Occipital lobe (tissue), 2 donors: ENCODE results near the gene TERT. TPM values are rescaled to one million over a fixed set of nuclear protein-coding genes. Genes with fewer than 3 reads are reported as not detected.

ENCODE experiments used
- DNase-seq: peaks from one replicate; lab custom pipeline; 2025; lab: John Stamatoyannopoulos, UW
- total RNA-seq: library from RNA; depleted of rRNA; stranded (reverse); fragments of >200 nt; gene quantifications from one replicate; pipeline ENCODE4 v1.2.3, GENCODE V29; 2014

TERT gene
- total RNA-seq, 1 donor from 2014 or later = not detected

DNA sequence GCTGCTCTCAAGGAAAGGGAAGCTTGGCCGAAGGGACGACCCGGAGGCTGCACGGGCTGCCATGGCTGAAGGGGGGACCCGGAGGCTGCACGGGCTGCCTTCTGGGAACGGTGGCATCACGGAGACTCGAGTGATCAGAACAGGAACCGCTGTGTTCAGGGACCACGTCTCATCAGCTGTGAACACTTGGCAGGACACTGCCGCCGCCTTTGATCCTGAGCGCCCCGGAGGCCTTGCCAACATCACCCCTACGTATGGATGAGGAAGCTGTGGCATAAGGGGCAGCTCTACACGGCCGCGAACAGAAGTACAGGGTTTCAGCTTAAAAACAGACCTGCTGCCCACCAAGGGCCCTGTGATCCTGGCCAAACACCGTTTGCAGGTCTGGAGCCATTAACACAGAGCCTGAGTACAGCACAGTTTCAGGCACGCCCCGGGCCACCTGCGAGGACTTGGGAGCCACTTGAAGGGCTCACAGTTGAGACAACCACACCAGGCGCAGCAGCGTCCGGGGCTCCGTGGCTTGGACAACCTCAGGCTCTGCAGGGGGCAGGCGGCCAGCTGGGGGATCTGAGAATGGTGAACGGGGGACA is 23.9 kb upstream of the TERT start:
- DNase-seq = no peak

DNA sequence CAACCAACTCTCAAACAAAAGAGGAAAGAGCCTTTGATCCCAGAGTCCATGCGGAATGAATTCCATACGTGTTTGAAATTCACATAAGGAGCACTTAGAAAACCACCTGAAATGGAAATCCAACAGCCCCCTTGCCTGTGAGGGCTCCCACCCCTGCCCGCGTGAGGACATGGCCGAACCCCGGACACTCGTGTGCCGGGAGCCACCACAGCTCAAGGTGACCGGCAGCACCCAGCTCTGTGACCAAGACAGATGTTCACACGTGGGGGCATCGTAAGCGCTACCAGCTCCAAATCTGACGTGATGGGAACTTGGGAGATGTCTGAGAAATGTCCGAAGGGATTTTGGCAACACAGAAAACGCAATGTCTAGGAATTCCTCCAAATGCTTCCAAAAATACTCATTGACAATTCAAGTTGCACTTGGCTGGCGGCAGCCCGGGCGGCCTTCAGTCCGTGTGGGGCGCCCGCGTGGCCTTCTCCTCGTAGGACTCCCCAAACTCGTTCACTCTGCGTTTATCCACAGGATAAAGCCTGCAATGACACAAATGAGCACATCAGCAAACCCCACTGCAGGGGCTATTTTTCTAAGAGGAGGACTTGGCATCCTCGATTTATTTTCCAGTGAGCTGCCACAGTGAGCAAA is 23.2 kb upstream of the TERT start:
- DNase-seq = no peak

DNA sequence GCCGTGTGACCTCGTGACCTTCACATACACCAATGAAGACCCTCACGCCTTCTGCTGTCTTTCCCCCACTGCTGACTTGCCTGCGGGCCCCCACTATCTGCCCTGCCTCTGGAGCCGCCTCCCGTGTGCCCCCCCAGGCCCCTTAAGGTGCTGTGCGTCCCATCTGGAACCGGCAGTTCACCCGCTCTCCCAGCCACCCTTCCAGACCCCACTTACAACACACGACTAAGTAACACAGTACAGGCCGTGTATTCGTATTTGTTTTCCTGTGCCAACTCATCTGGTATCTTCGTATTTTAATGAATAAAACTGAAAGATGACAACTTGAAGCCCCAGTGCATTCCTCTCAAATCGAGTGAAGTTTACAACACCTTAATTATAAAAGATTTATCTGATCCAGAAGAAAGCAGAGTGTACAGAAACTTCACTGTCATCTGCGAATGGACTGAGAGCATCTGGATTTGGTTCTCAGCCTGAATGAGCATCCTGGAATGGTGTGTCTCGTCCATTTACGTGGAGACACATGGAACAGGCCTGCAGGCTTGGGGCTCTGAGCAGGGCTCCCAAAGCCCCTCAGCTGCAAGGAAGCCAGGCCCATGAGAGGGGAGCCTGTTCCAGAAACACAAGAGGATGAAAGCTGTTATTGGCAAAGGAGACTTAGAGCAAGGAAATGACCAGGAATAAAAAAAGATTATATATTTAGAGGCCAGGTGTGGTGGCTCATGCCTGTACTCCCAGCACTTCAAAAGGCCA is 21.9 kb upstream of the TERT start:
- DNase-seq = no peak

DNA sequence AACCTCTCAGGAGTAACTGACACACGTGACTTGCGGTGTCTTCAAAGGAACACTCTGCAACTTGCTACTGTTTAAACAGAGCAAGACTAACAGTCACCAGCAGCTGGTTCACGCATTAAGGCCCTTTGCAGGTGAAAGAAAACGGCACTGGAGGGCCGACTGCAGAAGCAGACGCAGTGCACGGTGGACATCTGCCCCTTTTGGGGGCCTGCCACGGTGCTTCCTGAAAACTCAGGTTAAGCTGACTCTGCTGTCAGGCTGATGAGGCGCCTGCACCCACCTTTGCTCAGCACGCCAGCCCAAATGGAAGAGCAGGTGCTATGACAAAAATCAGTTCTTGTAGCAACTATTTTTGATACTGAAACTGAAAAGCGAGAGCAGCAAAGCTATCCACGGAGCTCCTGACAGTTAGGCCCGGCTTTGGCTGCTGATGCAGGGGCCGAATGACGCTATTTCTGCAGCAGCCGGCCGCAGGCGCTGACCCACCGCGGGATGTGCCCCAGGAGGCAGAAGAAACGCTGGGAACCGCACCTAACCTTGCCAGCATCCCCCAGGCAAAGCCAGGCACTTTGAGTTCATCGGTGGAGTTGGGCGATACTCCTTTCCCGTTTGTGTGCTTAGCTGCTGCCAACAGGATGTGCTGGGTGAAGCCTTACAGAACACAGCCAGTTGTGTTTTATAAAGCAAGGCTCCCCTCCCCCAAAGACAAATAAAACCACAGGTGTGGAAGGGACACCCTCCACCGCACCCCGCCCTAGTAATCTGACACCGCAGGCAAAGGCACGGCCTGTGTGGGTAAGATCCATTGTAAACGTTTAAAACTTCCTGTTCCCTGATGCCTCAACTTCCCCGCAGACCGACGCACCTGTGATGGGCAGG is 21.1 kb upstream of the TERT start:
- DNase-seq = no peak

DNA sequence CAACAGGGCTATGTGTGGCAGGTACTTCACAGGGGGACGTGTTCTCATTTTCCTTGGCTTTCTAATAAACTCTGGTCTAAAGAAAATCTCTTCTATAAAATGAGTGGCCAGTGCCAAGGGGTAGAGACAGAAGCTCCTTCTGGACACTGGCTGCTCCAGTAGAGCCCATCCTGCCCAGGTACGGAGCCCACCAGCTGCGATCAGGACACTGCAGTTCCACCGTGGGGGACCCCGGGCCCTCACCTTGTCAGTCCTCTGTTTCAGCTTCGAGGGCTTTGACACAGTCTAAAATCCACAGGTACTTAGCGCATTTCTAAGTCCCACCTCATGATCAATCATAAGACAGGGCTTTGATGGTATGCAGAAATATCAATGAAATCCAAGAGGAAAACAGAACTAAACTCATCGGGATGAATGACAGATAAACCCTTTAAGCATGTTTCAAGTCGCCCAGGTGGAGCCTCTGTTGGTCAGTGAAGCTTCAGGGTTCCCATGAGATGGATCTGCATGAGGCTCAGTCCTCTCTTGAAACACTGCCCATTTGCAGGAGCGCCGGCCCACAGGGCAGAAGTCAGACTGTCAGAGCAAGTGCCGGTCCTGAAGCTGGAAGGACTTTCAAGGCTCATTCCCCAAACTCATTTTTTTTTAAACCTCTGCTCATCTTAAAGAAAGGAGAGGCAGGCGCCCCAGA is 20.3 kb upstream of the TERT start:
- no peak for DNase-seq

DNA sequence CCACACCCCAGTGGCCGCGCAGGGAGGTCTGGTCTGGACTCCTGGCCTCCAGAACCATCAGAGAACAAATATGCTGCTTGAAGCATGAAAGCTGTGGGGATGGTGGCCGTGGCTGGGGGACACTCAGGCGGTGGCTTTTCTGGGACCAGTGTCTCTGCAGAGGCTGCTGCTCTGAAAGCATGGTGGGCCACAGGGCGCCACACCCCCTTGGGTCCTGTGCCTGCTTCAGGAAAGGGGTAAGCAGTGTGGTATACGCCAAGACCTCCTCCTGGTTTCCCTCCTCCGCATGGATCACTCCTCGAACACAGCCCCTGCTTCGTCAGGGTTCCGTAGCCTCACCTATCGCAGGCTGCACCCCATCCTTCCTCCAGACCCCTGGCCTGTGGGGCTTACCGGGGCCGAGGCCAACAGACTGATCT is 19.7 kb upstream of the TERT start:
- DNase-seq = no peak

DNA sequence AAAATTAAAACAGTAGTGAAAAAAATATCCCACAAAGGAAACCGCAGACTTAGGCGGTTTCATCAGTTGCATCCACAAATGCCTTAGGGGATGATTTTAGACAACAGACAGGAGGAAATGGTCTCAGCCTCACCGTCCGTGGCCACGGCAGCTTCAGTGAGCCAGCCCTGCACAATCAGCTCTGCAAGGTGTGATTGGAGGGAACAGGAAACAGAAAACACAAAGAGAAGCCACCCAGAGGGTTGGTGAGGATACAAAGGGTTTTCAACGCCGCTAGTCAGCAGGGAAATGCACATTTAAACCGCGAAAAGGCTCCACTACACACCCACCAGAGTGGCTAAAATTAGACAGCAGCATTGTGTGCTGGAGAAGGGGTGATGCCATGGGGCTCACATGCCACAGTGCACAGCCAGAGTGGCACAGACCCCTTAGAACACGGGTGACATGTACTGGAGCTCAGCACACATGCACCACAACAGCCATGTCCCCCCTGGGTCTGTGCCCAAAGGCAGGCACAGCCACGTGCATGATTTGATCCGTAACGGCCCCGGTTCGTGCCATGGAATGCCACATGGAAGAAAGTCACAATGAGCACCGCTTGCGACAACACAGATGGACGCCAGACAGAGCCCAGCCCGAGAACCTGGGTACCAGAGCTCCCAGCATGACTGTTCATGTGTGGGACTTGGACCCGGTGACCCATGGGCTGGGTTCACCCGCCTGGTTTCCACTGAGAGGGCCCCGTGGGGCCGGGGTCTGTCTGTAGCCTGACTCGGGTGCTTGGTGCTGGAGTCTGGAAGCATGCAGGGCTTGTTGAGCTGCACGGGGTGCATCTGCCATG is 18.3 kb upstream of the TERT start:
- DNase-seq = no peak

DNA sequence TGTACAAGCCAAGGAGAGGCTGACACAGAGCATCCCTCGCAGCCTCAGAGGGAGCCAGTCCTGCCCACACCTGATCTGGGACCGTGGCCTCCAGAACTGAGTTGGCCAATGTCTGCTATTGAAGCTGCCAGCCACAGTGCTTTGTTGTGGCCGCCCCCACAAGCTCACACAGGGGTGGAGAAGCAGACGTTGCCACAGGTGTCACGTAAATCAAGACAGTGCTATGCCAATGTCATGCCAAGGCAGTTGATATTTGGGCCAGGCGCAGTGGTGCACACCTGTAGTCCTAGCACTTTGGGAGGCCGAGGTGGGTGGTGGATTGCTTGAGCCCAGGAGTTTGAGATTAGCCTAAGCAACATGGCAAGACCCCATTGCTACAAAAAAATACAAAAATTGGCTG is 17.3 kb upstream of the TERT start:
- DNase-seq = no peak

DNA sequence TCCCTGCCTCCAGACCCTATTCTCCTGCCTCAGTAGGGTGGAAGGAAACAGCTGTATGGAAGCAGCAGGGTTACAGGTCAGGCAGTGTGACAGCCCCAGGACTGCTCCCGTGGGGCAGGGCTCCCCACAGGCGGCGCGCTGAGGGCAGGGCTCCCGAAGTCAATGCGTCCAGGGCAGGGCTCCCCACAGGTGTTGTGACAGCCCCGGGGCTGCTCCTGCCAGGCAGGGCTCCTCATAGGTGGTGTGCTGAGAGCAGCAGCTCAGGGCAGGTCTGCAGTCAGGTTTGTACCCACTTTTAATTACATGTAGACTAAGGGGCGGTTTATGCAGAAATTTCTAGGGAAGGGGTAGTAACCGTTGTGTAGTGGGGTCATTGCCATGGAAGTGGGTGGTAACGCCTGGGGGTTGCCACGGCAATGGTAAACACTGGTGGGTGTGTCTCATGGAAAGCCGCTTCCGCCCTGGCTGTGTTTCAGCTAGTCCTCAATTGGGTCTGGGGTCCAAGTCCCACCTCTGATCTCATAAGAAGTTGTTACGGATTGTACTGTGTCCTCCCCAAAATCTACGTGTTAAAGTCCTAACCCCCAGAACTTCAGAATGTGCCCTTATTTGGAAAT is 16.7 kb upstream of the TERT start:
- no peak for DNase-seq

DNA sequence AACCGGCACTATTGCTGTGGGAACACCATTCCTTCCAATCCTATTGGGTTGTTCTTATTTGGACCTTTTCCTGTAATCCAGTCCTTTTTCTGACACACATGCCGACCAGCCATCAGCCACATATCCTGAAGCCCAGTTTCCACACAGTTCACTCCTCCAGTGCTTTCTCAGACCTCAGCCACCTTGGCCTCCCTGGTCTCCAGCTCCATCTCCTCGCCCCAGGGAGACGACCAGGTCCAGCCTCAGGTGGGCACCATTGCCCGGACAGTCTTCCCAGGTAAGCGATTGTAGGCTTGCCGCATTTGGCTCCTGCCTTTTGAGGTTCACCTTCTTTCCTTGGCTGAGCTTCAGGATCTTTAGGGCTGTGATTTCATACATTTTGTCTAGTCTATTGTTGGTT is 15.2 kb upstream of the TERT start:
- no peak for DNase-seq

DNA sequence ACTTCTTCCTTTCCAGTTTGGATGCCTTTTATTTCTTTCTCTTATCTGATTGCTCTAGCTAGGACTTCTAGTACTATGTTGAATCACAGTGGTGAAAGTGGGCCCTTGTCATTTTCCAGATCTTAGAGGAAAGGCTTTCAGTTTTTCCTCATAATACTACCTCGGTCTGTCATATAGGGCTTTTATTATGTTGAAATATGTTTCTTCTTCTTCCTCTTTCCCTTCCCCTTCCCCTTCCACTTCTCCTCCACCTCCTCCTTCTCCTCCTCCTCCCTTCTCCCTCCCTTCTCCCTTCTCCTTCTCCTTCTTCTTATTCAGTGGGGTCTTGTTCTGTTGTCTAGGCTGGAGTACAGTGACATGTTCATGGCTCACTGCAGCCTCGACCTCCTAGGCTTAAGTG is 9.2 kb upstream of the TERT start:
- no peak for DNase-seq

DNA sequence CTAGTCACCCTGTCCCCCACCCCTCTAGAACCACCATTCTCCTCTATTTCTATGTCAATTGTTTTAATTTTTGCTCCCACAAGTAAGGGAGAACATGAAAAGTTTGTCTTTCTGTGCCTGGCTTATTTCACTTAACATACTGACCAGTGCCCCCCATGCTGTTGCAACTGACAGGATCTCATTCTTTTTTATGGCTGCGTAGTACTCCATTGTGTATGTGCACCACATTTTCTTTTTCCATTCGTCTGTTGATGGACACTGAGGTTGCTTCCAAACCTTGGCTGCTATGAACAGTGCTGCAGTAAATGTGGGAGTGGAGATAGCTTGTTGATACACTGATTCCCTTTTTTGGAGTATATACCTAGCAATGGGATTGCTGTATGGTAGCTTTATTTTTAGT is 7.4 kb upstream of the TERT start:
- DNase-seq = no peak

DNA sequence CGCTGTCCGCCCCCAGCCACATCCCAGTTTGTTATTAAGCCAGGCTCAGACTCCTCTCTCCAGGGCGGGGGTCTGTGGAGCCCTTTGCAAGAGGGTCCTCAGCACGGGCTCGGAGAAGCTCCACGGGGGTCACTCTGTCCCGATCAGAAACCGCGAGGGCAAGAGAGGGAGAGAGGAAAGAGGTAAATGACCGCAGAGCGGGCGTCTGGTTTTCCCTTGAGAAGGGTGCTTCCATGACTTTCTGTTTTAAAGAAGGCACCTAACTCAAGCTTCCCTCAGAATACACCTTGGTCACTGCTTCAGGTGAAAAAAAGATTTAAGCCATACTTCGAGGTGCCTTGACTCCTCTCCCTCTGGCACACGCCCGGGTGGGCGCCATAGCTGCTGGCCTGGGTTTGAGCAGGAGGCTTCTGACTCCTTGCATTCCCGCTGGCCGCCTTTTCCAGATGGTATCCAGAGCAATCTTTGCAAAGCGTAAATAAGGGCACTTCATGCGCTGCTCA is 5.8 kb upstream of the TERT start:
- DNase-seq = no peak

DNA sequence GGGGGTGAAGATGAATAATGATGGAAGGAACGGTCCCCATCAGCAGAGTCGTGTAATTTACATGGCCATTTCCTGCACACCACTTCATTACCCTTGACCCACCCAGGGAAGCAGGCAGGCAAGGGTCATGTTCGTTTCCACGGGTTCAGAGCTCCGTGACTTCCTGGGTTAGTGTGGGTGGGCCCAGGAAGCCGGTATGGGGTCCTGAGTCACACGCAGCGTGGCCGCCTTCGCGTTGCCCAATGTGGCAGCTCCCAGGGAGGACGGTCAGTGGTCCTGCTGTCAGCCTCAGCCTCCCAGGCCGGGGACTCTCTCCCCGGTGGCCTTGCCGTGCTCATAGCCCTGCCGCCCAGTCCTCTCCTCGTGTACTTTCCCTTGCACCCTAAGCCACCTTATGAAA is 5.1 kb upstream of the TERT start:
- DNase-seq = no peak

DNA sequence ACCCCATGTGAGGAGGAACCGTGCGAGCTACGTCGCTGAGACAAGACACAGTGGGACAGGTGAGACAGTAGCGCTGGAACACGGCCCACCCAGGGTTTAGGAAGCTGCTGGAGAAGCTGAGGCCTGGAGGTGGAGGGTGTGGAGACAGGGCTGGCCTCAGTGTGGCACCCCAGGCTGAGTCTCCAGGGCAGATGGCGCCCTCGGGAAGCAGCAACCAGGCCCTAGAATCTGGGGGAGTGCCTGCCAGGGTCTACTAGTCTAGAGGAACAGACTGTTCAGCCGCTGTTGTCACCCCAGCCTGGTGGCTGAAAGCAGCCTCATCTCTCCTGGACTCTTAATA is 4.6 kb upstream of the TERT start:
- no peak for DNase-seq

DNA sequence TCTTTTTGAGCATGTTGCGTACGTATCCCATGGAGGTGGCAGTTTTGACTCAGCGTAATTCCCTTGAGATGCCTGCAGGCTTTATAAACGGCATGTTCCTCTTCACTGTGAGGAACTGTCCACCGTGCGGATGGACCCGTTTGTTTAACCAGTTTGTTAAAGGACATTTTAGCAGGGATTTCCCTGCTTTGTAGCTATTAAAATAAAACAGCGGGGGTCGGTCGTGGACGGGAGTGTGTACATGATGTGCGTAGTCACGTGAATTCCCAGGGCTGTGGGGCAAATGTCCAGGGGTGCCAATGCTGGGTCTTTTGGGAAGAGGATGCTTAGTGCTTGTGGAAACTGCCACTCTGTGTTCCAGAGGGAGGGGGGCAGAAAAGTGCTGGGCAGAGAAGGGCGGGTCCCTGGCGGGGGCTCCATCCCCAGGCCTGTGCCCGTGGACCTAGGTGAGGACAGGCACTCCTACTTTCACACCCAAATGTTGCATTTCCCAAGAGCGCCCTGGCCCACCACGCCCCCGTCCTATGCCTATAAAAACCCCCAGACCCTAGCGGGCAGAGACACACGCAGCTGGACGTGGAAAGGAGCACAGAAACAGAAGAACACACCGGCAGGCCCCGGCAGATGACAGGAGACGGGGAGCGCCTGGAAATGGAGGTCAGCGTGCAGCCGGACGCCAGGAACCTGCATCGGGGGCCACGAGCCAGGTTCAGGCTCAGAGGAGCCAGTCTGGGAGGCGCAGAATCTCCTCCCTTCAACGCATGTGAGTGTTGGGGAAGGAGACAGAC is 4.0 kb upstream of the TERT start:
- no peak for DNase-seq

DNA sequence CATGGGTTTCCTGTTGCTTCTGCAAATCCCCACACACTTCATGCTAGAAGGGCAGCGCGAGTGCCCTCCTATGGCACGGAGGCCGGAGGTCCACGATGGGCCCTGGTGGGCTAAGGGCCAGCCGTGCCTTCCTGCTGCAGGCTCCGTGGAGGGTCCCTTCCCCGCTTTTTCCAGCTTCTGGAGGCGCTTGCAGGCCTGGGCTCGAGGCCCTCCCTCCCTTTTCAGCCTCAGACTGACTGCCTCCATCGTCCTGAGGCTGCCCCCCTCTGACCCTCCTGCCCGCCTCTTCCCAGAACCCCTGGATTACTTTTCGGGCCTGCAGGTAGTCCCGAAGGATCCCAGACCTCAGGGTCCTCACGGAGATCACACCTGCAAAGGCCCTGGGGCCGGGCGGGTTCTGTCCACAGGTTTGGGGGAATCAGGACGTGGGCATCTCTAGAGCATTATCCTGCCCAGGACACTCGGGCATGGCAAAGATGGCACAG is 3.2 kb upstream of the TERT start:
- DNase-seq = no peak

DNA sequence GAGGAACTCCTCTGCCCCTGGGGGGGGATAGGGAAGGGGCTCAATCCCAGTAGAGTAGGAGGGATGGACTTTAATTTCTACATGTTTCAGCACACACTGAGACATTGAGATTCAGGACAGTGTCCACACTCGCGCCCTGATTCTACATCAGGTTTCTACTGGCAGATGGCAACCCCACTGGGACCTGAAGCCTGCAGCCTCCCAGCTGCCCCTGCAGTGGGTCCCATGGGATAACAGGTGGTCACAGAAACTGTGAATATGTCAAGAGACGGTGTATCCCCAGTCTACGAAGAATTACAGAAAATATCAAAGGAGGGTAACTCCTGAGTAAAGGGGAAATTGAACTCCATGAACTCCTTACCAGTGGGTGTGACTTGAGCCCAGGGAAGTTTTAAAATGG is 2.4 kb upstream of the TERT start:
- no peak for DNase-seq

DNA sequence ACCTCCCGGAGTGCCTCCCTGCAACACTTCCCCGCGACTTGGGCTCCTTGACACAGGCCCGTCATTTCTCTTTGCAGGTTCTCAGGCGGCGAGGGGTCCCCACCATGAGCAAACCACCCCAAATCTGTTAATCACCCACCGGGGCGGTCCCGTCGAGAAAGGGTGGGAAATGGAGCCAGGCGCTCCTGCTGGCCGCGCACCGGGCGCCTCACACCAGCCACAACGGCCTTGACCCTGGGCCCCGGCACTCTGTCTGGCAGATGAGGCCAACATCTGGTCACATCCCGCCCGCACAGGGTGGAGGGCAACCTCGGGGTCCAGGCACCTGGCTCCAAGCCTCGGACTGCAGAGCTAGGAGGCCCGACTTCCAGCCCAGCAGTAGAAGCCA is 776 bp upstream of the TERT start:
- DNase-seq = no peak
